22Rv1 (cell line): ENCODE data around the gene TCP10L.

Experiments used
- ZFX ChIP-seq: fragments of 450-650 bp; IDR thresholded peaks from 2 replicates; pipeline ENCODE4 v1.6.1; 2017; ENCODE audit warnings: antibody characterized with exemption, borderline replicate concordance
- TF ChIP-seq, protein P1 (sequence below): fragments of 450-650 bp; IDR thresholded peaks from 2 replicates; pipeline ENCODE4 v1.5.1; 2017; ENCODE audit warnings: mild to moderate bottlenecking

DNA sequence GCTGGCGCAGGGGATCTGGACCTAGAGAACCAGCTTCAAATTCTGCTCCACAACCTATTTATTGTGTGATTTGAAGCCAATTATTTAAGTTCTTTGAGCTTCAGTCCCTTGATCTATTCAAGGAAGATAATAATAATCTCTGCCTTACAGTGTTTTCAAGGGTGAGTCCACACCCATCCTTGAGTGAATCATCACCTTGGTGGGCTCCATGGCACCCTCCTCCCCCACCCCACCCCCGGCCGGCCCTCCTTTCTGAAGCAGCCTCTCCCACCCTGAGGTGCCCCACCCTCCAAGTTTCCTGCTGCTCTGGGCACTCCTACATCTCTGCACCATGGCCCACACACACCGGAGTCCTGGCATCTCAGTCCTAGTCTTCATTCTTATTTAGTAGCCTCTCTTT, 38.3 kb downstream of the TCP10L start:
- TF ChIP-seq, protein P1, sequence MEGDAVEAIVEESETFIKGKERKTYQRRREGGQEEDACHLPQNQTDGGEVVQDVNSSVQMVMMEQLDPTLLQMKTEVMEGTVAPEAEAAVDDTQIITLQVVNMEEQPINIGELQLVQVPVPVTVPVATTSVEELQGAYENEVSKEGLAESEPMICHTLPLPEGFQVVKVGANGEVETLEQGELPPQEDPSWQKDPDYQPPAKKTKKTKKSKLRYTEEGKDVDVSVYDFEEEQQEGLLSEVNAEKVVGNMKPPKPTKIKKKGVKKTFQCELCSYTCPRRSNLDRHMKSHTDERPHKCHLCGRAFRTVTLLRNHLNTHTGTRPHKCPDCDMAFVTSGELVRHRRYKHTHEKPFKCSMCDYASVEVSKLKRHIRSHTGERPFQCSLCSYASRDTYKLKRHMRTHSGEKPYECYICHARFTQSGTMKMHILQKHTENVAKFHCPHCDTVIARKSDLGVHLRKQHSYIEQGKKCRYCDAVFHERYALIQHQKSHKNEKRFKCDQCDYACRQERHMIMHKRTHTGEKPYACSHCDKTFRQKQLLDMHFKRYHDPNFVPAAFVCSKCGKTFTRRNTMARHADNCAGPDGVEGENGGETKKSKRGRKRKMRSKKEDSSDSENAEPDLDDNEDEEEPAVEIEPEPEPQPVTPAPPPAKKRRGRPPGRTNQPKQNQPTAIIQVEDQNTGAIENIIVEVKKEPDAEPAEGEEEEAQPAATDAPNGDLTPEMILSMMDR = no peak
- TF ChIP-seq ZFX = no peak
